Ishikawa (cell line): Measurements from ENCODE around the gene DENND1A.
A peak's percentile ranks its signal among the peaks of the same experiment; 100 is the strongest.

ENCODE experiments used
- CEBPB ChIP-seq: IDR thresholded peaks from 2 replicates; pipeline ENCODE4 v1.6.1; 2012
- CREB1 ChIP-seq: IDR thresholded peaks from 2 replicates; pipeline ENCODE4 v1.6.1; 2012; ENCODE audit warnings: low read depth
- EGR1 ChIP-seq: IDR thresholded peaks from 2 replicates; pipeline ENCODE4 v1.6.1; 2012
- EP300 ChIP-seq: IDR thresholded peaks from 2 replicates; pipeline ENCODE4 v1.6.1; 2012; ENCODE audit warnings: borderline replicate concordance
- FOXM1 ChIP-seq: IDR thresholded peaks from 2 replicates; pipeline ENCODE4 v1.6.1; 2012; ENCODE audit warnings: low read depth, borderline replicate concordance
- NFIC ChIP-seq: IDR thresholded peaks from 2 replicates; pipeline ENCODE4 v1.6.1; 2012
- RAD21 ChIP-seq: IDR thresholded peaks from 2 replicates; pipeline ENCODE4 v1.6.1; 2012; ENCODE audit warnings: low read depth
- REST ChIP-seq: IDR thresholded peaks from 2 replicates; pipeline ENCODE4 v1.6.1; 2012; ENCODE audit warnings: low read depth, mild to moderate bottlenecking
- TAF1 ChIP-seq: IDR thresholded peaks from 2 replicates; pipeline ENCODE4 v1.6.1; 2012; ENCODE audit warnings: low read depth, mild to moderate bottlenecking
- TCF12 ChIP-seq: IDR thresholded peaks from 2 replicates; pipeline ENCODE4 v1.6.1; 2012; ENCODE audit warnings: low read depth
- TEAD4 ChIP-seq: IDR thresholded peaks from 2 replicates; pipeline ENCODE4 v1.6.1; 2012
- YY1 ChIP-seq: IDR thresholded peaks from 2 replicates; pipeline ENCODE4 v1.6.1; 2012; ENCODE audit warnings: low read depth
- ZBTB7A ChIP-seq: IDR thresholded peaks from 2 replicates; pipeline ENCODE4 v1.6.1; 2012; ENCODE audit warnings: low read depth
- TF ChIP-seq, protein P1 (sequence below): IDR thresholded peaks from 2 replicates; pipeline ENCODE4 v1.6.1; 2012
- TF ChIP-seq, protein P2 (sequence below): IDR thresholded peaks from 2 replicates; pipeline ENCODE4 v1.6.1; 2012

DENND1A gene

GRCh38 chr9:123378025-123378424 lies 551.9 kb downstream of the DENND1A start:
- TF ChIP-seq REST (no peak), TCF12 (0 out of 2 replicates have a peak, but pooled peaks have one; percentile 3)

DNA sequence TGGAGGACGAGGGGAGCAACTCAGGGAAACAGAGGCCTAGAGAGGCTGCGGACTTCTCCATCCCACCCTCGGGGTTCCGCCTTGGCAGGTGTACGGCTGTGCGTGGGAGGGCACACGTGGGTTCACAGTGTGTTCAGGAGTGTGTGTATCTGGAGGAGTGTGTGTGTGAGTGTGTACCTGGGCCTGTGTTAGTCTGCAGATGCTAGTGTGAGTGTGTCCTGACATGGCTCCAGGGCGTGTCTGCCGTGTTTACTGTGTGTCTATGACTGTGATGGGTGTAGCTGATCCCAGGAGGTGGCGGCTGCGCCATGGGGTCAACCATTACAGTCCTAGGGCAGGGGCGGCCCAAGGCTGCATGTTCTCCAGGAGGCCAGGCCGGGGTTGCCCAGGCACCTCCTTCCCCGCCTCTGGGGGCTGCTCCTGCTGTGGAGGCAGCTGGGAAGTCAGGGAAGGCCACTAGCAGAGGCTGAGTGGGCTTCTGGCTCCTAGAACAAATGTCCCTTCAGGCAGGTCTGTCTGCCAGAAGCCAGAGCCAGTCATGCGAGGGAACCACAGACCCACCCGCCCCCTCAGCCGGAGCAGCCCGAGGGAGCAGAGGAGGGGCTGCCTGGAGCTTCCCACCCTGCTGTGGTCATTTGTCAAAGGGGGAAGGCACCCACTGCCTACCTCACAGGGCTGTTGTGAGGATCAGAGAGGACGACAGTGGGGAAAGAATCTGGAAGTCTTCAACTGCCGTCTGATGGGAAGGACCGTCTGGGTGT lies 552.5 kb downstream of the DENND1A start:
- TF ChIP-seq TCF12 (0 out of 2 replicates have a peak, but pooled peaks have one; percentile 9), ZBTB7A (no peak)

DNA sequence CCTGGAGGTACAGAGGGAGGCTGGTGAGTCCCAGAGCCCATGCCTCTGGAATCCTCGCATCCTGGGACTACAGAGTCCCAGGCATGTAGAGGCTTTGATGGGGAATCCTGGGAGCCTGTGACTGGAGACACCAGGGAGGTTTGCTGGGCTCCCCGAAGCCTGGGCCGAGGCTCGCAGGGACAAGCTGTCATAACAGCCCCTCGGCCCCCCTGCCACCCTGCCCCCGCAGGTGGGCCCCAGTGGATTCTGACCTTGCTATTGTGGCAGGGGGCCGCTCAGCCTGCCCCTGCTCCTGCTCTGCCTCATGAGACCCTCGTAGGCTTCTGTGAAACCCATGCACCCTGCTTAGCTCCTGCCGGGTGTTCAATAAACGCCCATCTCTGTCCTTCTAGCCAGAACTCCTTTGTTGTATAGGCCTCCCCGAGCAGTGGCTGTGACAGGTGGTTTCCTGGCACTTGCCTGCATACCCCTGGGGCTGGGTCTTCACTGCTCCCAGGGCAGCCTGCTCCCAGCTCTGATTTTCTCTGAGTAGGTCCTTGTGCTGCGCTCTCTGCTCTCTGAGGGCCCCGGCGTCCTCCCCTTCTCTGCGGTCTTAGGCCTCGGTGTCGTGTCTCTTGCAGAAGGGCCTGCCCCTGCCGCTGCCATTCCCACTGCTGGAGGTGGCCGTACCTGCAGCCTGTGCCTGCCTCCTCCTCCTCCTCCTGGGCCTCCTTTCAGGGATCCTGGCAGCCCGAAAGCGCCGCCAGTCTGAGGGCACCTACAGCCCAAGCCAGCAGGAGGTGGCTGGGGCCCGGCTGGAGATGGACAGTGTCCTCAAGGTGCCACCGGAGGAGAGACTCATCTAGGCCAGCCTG lies 553.5 kb downstream of the DENND1A start:
- TF ChIP-seq, protein P1, sequence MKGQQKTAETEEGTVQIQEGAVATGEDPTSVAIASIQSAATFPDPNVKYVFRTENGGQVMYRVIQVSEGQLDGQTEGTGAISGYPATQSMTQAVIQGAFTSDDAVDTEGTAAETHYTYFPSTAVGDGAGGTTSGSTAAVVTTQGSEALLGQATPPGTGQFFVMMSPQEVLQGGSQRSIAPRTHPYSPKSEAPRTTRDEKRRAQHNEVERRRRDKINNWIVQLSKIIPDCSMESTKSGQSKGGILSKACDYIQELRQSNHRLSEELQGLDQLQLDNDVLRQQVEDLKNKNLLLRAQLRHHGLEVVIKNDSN: no peak
- TF ChIP-seq, protein P2, sequence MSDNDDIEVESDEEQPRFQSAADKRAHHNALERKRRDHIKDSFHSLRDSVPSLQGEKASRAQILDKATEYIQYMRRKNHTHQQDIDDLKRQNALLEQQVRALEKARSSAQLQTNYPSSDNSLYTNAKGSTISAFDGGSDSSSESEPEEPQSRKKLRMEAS: no peak
- TF ChIP-seq REST: no peak
- no peak for TF ChIP-seq CREB1
- TF ChIP-seq TCF12: no peak
- TF ChIP-seq TAF1: no peak
- TF ChIP-seq RAD21: no peak
- no peak for TF ChIP-seq TEAD4
- no peak for TF ChIP-seq NFIC
- no peak for TF ChIP-seq CEBPB
- TF ChIP-seq YY1: no peak
- TF ChIP-seq ZBTB7A: no peak
- TF ChIP-seq EGR1: no peak
- TF ChIP-seq EP300: no peak
- TF ChIP-seq FOXM1: no peak

DNA sequence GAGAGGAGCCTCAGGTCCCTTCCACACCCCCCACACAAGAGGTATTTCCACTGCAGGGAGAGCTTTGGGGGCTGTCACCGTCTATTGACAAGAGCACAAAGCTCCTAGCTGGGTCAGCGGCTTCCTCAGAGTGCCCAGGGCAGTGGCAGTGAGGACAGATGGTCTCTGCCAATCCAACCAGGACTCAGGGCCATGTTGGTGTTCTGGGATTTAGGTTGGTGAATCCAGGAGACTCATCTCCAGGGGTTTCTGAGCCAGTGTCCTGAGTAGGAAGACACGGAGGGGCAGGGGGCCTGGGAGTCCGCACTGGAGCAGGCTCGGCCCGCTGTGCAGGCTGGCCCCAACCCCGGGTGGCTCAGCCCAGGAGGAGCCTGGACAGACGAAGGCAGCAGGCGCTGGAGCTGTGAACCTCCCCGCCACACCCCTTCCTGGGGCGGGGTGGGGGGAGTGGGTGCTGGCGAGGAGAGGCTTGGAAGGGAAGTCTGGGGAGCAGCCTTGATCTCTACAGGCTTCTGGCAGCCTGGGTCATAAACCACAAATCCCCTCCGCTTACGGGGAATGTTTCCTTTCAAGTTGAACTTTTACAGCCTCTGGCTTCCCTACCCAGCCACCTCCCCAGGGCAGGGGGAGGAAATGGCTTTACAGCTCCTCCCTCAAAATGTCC lies 554.3 kb downstream of the DENND1A start:
- TF ChIP-seq EGR1: no peak
- TF ChIP-seq FOXM1: no peak
- TF ChIP-seq, protein P2: peak; percentile 66
- no peak for TF ChIP-seq RAD21
- no peak for TF ChIP-seq TCF12
- TF ChIP-seq ZBTB7A: no peak
- TF ChIP-seq NFIC: peak; percentile 57

GRCh38 chr9:123373946-123374345 lies 556.0 kb downstream of the DENND1A start:
- no peak for TF ChIP-seq CREB1
- TF ChIP-seq TAF1: no peak
- TF ChIP-seq NFIC: no peak
- no peak for TF ChIP-seq REST
- TF ChIP-seq, protein P2: no peak
- TF ChIP-seq, protein P1: no peak
- TF ChIP-seq TCF12: no peak
- TF ChIP-seq EP300: no peak
- no peak for TF ChIP-seq EGR1
- no peak for TF ChIP-seq CEBPB
- no peak for TF ChIP-seq RAD21
- no peak for TF ChIP-seq TEAD4
- no peak for TF ChIP-seq YY1
- TF ChIP-seq FOXM1: no peak
- no peak for TF ChIP-seq ZBTB7A
